ENCODE results near the gene USP12.

The USP12 gene

GRCh38 chr13:27079421-27079958, 92.1 kb downstream of the USP12 start:
- no peaks in the 10 kb centered on the region for H3K27me3 ChIP-seq (ENCODE audit: insufficient read depth, poor library complexity, severe bottlenecking)
- TF ChIP-seq POLR2AphosphoS5 (IDR thresholded peaks at IDR 0.05; ENCODE audit: low read depth) (no peak), CTCF (IDR thresholded peaks at IDR 0.05; ENCODE audit: insufficient read depth, low read length) (no peak), SPI1 (IDR thresholded peaks at IDR 0.05; ENCODE audit: borderline replicate concordance, low read depth) (no peak), GABPA (IDR thresholded peaks at IDR 0.05; ENCODE audit: low read depth) (no peak), REST (IDR thresholded peaks at IDR 0.05; ENCODE audit: insufficient replicate concordance, low read depth) (no peak)
- no peak overlapping the region for H3K4me3 ChIP-seq (replicated peaks; ENCODE audit: insufficient read depth, low read length)
- no peak for DNase-seq (ENCODE audit: low read depth in 1 of 2, low spot score in 1 of 2)
- no peak overlapping the region for H3K27ac ChIP-seq (replicated peaks)

GRCh38 chr13:27077451-27077850, 94.2 kb downstream of the USP12 start:
- DNase-seq (ENCODE audit: low read depth in 1 of 2, low spot score in 1 of 2): no peak
- Histone ChIP-seq H3K27me3 (ENCODE audit: insufficient read depth, poor library complexity, severe bottlenecking) (no peaks in the 10 kb centered on the region), H3K27ac (replicated peaks) (no peak overlapping the region), H3K4me3 (replicated peaks; ENCODE audit: insufficient read depth, low read length) (no peak overlapping the region)
- TF ChIP-seq GABPA (IDR thresholded peaks at IDR 0.05; ENCODE audit: low read depth) (no peak), REST (IDR thresholded peaks at IDR 0.05; ENCODE audit: insufficient replicate concordance, low read depth) (no peak), CTCF (IDR thresholded peaks at IDR 0.05; ENCODE audit: insufficient read depth, low read length) (no peak), POLR2AphosphoS5 (IDR thresholded peaks at IDR 0.05; ENCODE audit: low read depth) (no peak), SPI1 (IDR thresholded peaks at IDR 0.05; ENCODE audit: borderline replicate concordance, low read depth) (no peak)

GRCh38 chr13:27076421-27076820, 95.2 kb downstream of the USP12 start:
- H3K27me3 ChIP-seq (ENCODE audit: insufficient read depth, poor library complexity, severe bottlenecking): no peaks in the 10 kb centered on the region
- no peak for TF ChIP-seq REST (IDR thresholded peaks at IDR 0.05; ENCODE audit: insufficient replicate concordance, low read depth)
- no peak for TF ChIP-seq CTCF (IDR thresholded peaks at IDR 0.05; ENCODE audit: insufficient read depth, low read length)
- TF ChIP-seq POLR2AphosphoS5 (IDR thresholded peaks at IDR 0.05; ENCODE audit: low read depth): no peak
- no peak for TF ChIP-seq GABPA (IDR thresholded peaks at IDR 0.05; ENCODE audit: low read depth)
- TF ChIP-seq SPI1 (IDR thresholded peaks at IDR 0.05; ENCODE audit: borderline replicate concordance, low read depth): no peak
- no peak overlapping the region for H3K4me3 ChIP-seq (replicated peaks; ENCODE audit: insufficient read depth, low read length)
- DNase-seq (ENCODE audit: low read depth in 1 of 2, low spot score in 1 of 2): no peak
- H3K27ac ChIP-seq (replicated peaks): no peak overlapping the region

All from HL-60 (cell line).